Measurements from ENCODE around the gene PRUNE1. TPM values are rescaled to one million over a fixed set of nuclear protein-coding genes. Genes with fewer than 3 reads are reported as not detected.

PRUNE1 gene
- total and polyA plus RNA-seq, 4 donors, result 6.1 to 10.6 (median 9.4) TPM

DNA sequence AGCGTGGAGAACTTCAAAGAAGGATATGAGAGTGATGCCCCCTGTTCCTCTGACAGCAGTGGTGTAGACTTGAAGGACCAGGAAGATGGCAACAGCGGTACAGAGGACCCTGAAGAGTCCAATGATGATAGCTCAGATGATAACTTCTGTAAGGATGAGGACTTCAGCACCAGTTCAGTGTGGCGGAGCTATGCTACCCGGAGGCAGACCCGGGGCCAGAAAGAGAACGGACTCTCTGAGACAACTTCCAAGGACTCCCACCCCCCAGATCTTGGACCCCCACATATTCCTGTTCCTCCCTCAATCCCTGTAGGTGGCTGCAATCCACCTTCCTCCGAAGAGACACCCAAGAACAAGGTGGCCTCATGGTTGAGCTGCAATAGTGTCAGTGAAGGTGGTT lies 47.6 kb upstream of the PRUNE1 start:
- H3K4me1 ChIP-seq (ENCODE audit: control insufficient read depth in 4 of 4, insufficient read depth in 4 of 4, low read length in 3 of 4), result peaks cover 0 to 5% (median 2%) of the 10 kb centered on the region in 4 donors
- TF ChIP-seq EGR1 (IDR thresholded peaks at IDR 0.05; ENCODE audit: low read depth in 2 of 2), result no peak
- no peak for TF ChIP-seq JUND (IDR thresholded peaks at IDR 0.05)
- no peak for TF ChIP-seq GABPA (IDR thresholded peaks at IDR 0.05 in 1 of 2, conservative IDR thresholded peaks at IDR 0.05 in 1 of 2)
- TF ChIP-seq, protein P1, sequence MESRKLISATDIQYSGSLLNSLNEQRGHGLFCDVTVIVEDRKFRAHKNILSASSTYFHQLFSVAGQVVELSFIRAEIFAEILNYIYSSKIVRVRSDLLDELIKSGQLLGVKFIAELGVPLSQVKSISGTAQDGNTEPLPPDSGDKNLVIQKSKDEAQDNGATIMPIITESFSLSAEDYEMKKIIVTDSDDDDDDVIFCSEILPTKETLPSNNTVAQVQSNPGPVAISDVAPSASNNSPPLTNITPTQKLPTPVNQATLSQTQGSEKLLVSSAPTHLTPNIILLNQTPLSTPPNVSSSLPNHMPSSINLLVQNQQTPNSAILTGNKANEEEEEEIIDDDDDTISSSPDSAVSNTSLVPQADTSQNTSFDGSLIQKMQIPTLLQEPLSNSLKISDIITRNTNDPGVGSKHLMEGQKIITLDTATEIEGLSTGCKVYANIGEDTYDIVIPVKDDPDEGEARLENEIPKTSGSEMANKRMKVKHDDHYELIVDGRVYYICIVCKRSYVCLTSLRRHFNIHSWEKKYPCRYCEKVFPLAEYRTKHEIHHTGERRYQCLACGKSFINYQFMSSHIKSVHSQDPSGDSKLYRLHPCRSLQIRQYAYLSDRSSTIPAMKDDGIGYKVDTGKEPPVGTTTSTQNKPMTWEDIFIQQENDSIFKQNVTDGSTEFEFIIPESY (IDR thresholded peaks at IDR 0.05), result no peak
- TF ChIP-seq, protein P2, sequence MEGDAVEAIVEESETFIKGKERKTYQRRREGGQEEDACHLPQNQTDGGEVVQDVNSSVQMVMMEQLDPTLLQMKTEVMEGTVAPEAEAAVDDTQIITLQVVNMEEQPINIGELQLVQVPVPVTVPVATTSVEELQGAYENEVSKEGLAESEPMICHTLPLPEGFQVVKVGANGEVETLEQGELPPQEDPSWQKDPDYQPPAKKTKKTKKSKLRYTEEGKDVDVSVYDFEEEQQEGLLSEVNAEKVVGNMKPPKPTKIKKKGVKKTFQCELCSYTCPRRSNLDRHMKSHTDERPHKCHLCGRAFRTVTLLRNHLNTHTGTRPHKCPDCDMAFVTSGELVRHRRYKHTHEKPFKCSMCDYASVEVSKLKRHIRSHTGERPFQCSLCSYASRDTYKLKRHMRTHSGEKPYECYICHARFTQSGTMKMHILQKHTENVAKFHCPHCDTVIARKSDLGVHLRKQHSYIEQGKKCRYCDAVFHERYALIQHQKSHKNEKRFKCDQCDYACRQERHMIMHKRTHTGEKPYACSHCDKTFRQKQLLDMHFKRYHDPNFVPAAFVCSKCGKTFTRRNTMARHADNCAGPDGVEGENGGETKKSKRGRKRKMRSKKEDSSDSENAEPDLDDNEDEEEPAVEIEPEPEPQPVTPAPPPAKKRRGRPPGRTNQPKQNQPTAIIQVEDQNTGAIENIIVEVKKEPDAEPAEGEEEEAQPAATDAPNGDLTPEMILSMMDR (IDR thresholded peaks at IDR 0.05; ENCODE audit: low read depth, low read length, missing input control), result no peak
- TF ChIP-seq TAF1 (conservative IDR thresholded peaks at IDR 0.05), result no peak
- TF ChIP-seq, protein P3, sequence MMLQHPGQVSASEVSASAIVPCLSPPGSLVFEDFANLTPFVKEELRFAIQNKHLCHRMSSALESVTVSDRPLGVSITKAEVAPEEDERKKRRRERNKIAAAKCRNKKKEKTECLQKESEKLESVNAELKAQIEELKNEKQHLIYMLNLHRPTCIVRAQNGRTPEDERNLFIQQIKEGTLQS (IDR thresholded peaks at IDR 0.05), result no peak
- no peak for TF ChIP-seq RAD21 (IDR thresholded peaks at IDR 0.05)
- TF ChIP-seq HNF4A (conservative IDR thresholded peaks at IDR 0.05), result no peak
- no peak for TF ChIP-seq RXRA (IDR thresholded peaks at IDR 0.05)
- no peak for TF ChIP-seq YY1 (IDR thresholded peaks at IDR 0.05)
- TF ChIP-seq SP1 (IDR thresholded peaks at IDR 0.05), result no peak
- no peak for TF ChIP-seq HNF4G (IDR thresholded peaks at IDR 0.05)
- peaks cover 10 to 50% (median 45%) of the 10 kb centered on the region in 4 donors for H3K36me3 ChIP-seq (ENCODE audit: control insufficient read depth in 4 of 4, insufficient read depth in 3 of 4, low read depth in 1 of 4, low read length in 3 of 4)
- H3K27ac ChIP-seq (ENCODE audit: low read depth in 1 of 2, low read length in 2 of 2), result no peak overlapping the region
- H3K27me3 ChIP-seq (ENCODE audit: control insufficient read depth in 4 of 4, insufficient read depth in 4 of 4, low read length in 3 of 4), result no peaks in the 10 kb centered on the region
- no peak overlapping the region for H3K4me3 ChIP-seq (ENCODE audit: low read depth in 1 of 3, low read length in 3 of 3)
- no peaks in the 10 kb centered on the region for H3K9me3 ChIP-seq (ENCODE audit: control insufficient read depth in 4 of 4, low read length in 3 of 4)
- 98% methylated on average over 7 of the region's 7 CpGs for WGBS
- no peak for DNase-seq (ENCODE audit: low spot score)
- no peak overlapping the region for H3K9ac ChIP-seq (ENCODE audit: low read depth in 1 of 2, low read length in 2 of 2)

DNA sequence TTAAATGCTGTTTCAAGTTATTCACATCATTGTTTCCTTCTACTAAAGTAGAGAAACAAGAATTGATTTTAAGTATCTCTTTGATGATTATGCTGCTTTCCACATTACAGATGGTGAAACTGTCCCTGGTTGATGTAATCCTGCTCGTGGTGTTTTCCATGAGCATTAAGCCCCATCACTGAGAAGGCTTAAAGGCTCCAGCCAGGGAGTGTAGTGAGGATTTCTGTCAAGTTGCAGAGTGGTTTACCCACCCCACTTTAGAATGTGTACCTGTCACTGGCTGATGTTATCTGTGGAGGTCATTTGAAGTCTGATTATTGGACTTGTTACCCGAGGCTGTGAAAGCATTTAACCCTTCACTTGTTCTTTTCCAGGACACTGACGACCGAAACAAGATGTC lies 46.5 kb upstream of the PRUNE1 start:
- Histone ChIP-seq H3K4me3 (ENCODE audit: low read depth in 1 of 3, low read length in 3 of 3) (no peak overlapping the region), H3K36me3 (ENCODE audit: control insufficient read depth in 4 of 4, insufficient read depth in 3 of 4, low read depth in 1 of 4, low read length in 3 of 4) (peaks cover 19 to 61% (median 56%) of the 10 kb centered on the region in 4 donors), H3K27me3 (ENCODE audit: control insufficient read depth in 4 of 4, insufficient read depth in 4 of 4, low read length in 3 of 4) (no peaks in the 10 kb centered on the region), H3K9me3 (ENCODE audit: control insufficient read depth in 4 of 4, low read length in 3 of 4) (no peaks in the 10 kb centered on the region), H3K9ac (ENCODE audit: low read depth in 1 of 2, low read length in 2 of 2) (no peak overlapping the region), H3K27ac (ENCODE audit: low read depth in 1 of 2, low read length in 2 of 2) (no peak overlapping the region), H3K4me1 (ENCODE audit: control insufficient read depth in 4 of 4, insufficient read depth in 4 of 4, low read length in 3 of 4) (peaks cover 0 to 8% (median 2%) of the 10 kb centered on the region in 4 donors)
- TF ChIP-seq FOXA1 (IDR thresholded peaks at IDR 0.05), result no peak
- peak; percentile 17 to 40 for TF ChIP-seq HNF4A (conservative IDR thresholded peaks at IDR 0.05)
- WGBS, result 52% methylated on average over 4 of the region's 4 CpGs
- no peak for DNase-seq (ENCODE audit: low spot score)

All from liver (tissue), 9 donors.